WTC11 (cell line): ENCODE results near the gene SURF2. TPM values are rescaled to one million over a fixed set of nuclear protein-coding genes. Genes with fewer than 3 reads are reported as not detected.
A peak's percentile ranks its signal among the peaks of the same experiment; 100 is the strongest.
"Not testable (repeated sequence)": the region's sequence is repeated elsewhere in the genome, so short reads cannot be mapped to it uniquely, and the experiment has no call there.

Experiments
- ATAC-seq: fragments of 200-7000 bp; cut with Tn5 transposase; 2 replicates; pipeline ENCODE4 v1.10.0; 2021; ENCODE audit warnings: mild to moderate bottlenecking, moderate library complexity
- CTCF ChIA-PET: fragments of 300-600 bp; sonication (Branson Sonifier 250); formaldehyde crosslinking; loops from one replicate; lab custom pipeline; 2021; ENCODE audit warnings: antibody characterized with exemption; lab: Charles Lee
- POLR2A ChIA-PET: fragments of 350-600 bp; sonication (Branson Sonifier 250); formaldehyde crosslinking; loops from one replicate; lab custom pipeline; 2021; ENCODE audit warnings: antibody characterized with exemption; lab: Charles Lee
- DNase-seq: peaks from one replicate; pipeline ENCODE4 v3.0.0; 2021; ENCODE audit warnings: low spot score
- H3K27ac Mint-ChIP-seq: 2 replicates; pipeline ENCODE4 v1.8.0; 2021; ENCODE audit warnings: mixed read lengths
- H3K27me3 Mint-ChIP-seq: 2 replicates; pipeline ENCODE4 v1.8.0; 2021; ENCODE audit warnings: low read depth, mild to moderate bottlenecking, moderate library complexity, mixed read lengths
- H3K36me3 Mint-ChIP-seq: 2 replicates; pipeline ENCODE4 v1.8.0; 2021; ENCODE audit warnings: mixed read lengths
- H3K4me1 Mint-ChIP-seq: 2 replicates; pipeline ENCODE4 v1.8.0; 2022; ENCODE audit warnings: mixed read lengths
- H3K4me3 Mint-ChIP-seq: 2 replicates; pipeline ENCODE4 v1.8.0; 2021; ENCODE audit warnings: mild to moderate bottlenecking, moderate library complexity, mixed read lengths
- H3K9me3 Mint-ChIP-seq: 2 replicates; pipeline ENCODE4 v1.8.0; 2021; ENCODE audit warnings: mixed read lengths
- CREM ChIP-seq: sonication (generic); formaldehyde crosslinking; IDR thresholded peaks from 2 replicates; pipeline ENCODE4 v1.8.1; 2022; ENCODE audit warnings: mild to moderate bottlenecking, missing genetic modification reagents, moderate library complexity
- E2F1 ChIP-seq: sonication (generic); formaldehyde crosslinking; IDR thresholded peaks from 2 replicates; pipeline ENCODE4 v1.8.0; 2022; ENCODE audit warnings: mild to moderate bottlenecking, missing genetic modification reagents
- E2F4 ChIP-seq: sonication (generic); formaldehyde crosslinking; IDR thresholded peaks from 2 replicates; pipeline ENCODE4 v1.8.1; 2022; ENCODE audit warnings: low read depth, mild to moderate bottlenecking, moderate library complexity, missing genetic modification reagents, borderline replicate concordance
- ELF4 ChIP-seq: sonication (generic); formaldehyde crosslinking; IDR thresholded peaks from 2 replicates; pipeline ENCODE4 v1.8.1; 2022; ENCODE audit warnings: low read depth, mild to moderate bottlenecking, moderate library complexity, missing genetic modification reagents
- ESRRA ChIP-seq: sonication (generic); formaldehyde crosslinking; IDR thresholded peaks from 2 replicates; pipeline ENCODE4 v1.8.1; 2022; ENCODE audit warnings: mild to moderate bottlenecking, missing genetic modification reagents, borderline replicate concordance
- FOXJ3 ChIP-seq: sonication (generic); formaldehyde crosslinking; IDR thresholded peaks from 2 replicates; pipeline ENCODE4 v1.9.0; 2021; ENCODE audit warnings: missing genetic modification reagents, mild to moderate bottlenecking, borderline replicate concordance
- NR3C1 ChIP-seq: sonication (generic); formaldehyde crosslinking; conservative IDR thresholded peaks from 2 replicates; pipeline ENCODE4 v1.8.1; 2023; ENCODE audit warnings: low read depth, mild to moderate bottlenecking, missing genetic modification reagents
- PRRX2 ChIP-seq: fragments of 250-450 bp; sonication (Bioruptor Pico); IDR thresholded peaks from 2 replicates; pipeline ENCODE4 v1.8.0; 2021; ENCODE audit warnings: mild to moderate bottlenecking
- RELA ChIP-seq: sonication (generic); formaldehyde crosslinking; IDR thresholded peaks from 2 replicates; pipeline ENCODE4 v1.8.1; 2022; ENCODE audit warnings: missing genetic modification reagents, mild to moderate bottlenecking, borderline replicate concordance
- RORB ChIP-seq: fragments of 250-450 bp; sonication (Bioruptor Pico); IDR thresholded peaks from 2 replicates; pipeline ENCODE4 v1.9.0; 2021; ENCODE audit warnings: mild to moderate bottlenecking
- SOX15 ChIP-seq: fragments of 250-450 bp; sonication (Bioruptor Pico); IDR thresholded peaks from 2 replicates; pipeline ENCODE4 v1.9.0; 2021; ENCODE audit warnings: mild to moderate bottlenecking
- TCF7 ChIP-seq: sonication (generic); formaldehyde crosslinking; IDR thresholded peaks from 2 replicates; pipeline ENCODE4 v1.8.0; 2022; ENCODE audit warnings: mild to moderate bottlenecking, low read depth, missing genetic modification reagents, moderate library complexity
- USF2 ChIP-seq: sonication (generic); formaldehyde crosslinking; IDR thresholded peaks from 2 replicates; pipeline ENCODE4 v1.8.1; 2023; ENCODE audit warnings: mild to moderate bottlenecking, missing genetic modification reagents, moderate library complexity
- ZBTB21 ChIP-seq: sonication (generic); formaldehyde crosslinking; IDR thresholded peaks from 2 replicates; pipeline ENCODE4 v1.8.1; 2023; ENCODE audit warnings: mild to moderate bottlenecking, missing genetic modification reagents, borderline replicate concordance
- ZNF121 ChIP-seq: sonication (generic); formaldehyde crosslinking; IDR thresholded peaks from 2 replicates; pipeline ENCODE4 v1.8.0; 2023; ENCODE audit warnings: missing genetic modification reagents
- ZNF416 ChIP-seq: fragments of 250-450 bp; sonication (Bioruptor Pico); IDR thresholded peaks from 2 replicates; pipeline ENCODE4 v1.9.0; 2021; ENCODE audit warnings: mild to moderate bottlenecking, inconsistent platforms
- ZNF671 ChIP-seq: fragments of 250-450 bp; sonication (Bioruptor Pico); IDR thresholded peaks from 2 replicates; pipeline ENCODE4 v1.8.0; 2021; ENCODE audit warnings: mild to moderate bottlenecking
- total RNA-seq: library from RNA; stranded (reverse); gene quantifications from 3 replicates; pipeline ENCODE4 v1.2.3, GENCODE V29; 2021
- TF ChIP-seq, protein P1 (sequence below): sonication (generic); formaldehyde crosslinking; IDR thresholded peaks from 2 replicates; pipeline ENCODE4 v1.8.0; 2023; ENCODE audit warnings: missing genetic modification reagents, mild to moderate bottlenecking, borderline replicate concordance
- TF ChIP-seq, protein P2 (sequence below): fragments of 250-450 bp; sonication (Bioruptor Pico); IDR thresholded peaks from 2 replicates; pipeline ENCODE4 v1.9.0; 2021; ENCODE audit warnings: mild to moderate bottlenecking
- TF ChIP-seq, protein P3 (sequence below): sonication (generic); formaldehyde crosslinking; IDR thresholded peaks from 2 replicates; pipeline ENCODE4 v1.8.0; 2022; ENCODE audit warnings: mild to moderate bottlenecking, missing genetic modification reagents
- TF ChIP-seq, protein P4 (sequence below): sonication (generic); formaldehyde crosslinking; IDR thresholded peaks from 2 replicates; pipeline ENCODE4 v1.8.1; 2022; ENCODE audit warnings: mild to moderate bottlenecking, moderate library complexity, missing genetic modification reagents

SURF2 gene
- total RNA-seq, 1 experiment from 2014 or later = 33.3 TPM

DNA sequence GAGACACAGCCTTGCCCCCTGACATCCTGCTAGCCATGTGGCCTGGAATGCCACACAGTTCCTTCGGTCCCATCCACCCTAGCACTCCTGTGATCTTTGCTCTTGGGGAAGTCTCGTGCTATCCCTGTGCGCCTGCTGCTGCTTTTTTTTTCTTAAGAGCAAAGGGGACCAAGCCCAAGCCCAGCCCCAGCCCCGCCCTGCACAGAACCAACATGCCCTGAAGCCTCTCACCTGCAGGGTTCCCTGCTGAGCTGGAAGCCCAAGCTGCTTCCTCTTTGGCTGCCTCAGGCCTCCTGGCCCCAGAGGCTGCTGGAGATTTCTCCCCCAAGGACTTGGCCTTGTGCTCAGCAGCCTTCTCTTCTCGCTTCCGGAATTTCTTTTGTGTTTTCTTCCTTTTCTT, 22.2 kb upstream of the SURF2 start (continued):
- TF ChIP-seq, protein P1, sequence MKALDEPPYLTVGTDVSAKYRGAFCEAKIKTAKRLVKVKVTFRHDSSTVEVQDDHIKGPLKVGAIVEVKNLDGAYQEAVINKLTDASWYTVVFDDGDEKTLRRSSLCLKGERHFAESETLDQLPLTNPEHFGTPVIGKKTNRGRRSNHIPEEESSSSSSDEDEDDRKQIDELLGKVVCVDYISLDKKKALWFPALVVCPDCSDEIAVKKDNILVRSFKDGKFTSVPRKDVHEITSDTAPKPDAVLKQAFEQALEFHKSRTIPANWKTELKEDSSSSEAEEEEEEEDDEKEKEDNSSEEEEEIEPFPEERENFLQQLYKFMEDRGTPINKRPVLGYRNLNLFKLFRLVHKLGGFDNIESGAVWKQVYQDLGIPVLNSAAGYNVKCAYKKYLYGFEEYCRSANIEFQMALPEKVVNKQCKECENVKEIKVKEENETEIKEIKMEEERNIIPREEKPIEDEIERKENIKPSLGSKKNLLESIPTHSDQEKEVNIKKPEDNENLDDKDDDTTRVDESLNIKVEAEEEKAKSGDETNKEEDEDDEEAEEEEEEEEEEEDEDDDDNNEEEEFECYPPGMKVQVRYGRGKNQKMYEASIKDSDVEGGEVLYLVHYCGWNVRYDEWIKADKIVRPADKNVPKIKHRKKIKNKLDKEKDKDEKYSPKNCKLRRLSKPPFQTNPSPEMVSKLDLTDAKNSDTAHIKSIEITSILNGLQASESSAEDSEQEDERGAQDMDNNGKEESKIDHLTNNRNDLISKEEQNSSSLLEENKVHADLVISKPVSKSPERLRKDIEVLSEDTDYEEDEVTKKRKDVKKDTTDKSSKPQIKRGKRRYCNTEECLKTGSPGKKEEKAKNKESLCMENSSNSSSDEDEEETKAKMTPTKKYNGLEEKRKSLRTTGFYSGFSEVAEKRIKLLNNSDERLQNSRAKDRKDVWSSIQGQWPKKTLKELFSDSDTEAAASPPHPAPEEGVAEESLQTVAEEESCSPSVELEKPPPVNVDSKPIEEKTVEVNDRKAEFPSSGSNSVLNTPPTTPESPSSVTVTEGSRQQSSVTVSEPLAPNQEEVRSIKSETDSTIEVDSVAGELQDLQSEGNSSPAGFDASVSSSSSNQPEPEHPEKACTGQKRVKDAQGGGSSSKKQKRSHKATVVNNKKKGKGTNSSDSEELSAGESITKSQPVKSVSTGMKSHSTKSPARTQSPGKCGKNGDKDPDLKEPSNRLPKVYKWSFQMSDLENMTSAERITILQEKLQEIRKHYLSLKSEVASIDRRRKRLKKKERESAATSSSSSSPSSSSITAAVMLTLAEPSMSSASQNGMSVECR = no peak
- no peak for TF ChIP-seq ZBTB21 (CRISPR knock-in tag)
- TF ChIP-seq, protein P2, sequence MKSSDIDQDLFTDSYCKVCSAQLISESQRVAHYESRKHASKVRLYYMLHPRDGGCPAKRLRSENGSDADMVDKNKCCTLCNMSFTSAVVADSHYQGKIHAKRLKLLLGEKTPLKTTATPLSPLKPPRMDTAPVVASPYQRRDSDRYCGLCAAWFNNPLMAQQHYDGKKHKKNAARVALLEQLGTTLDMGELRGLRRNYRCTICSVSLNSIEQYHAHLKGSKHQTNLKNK (CRISPR knock-in tag) = no peak
- no peak for TF ChIP-seq ZNF671
- no peak for TF ChIP-seq PRRX2
- no peak for TF ChIP-seq ESRRA (CRISPR knock-in tag)
- no peak for TF ChIP-seq TCF7 (CRISPR knock-in tag)
- no peak for TF ChIP-seq E2F1 (CRISPR knock-in tag)
- TF ChIP-seq, protein P3, sequence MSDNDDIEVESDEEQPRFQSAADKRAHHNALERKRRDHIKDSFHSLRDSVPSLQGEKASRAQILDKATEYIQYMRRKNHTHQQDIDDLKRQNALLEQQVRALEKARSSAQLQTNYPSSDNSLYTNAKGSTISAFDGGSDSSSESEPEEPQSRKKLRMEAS (CRISPR knock-in tag) = no peak
- no peak for TF ChIP-seq ZNF416 (CRISPR knock-in tag)
- TF ChIP-seq, protein P4, sequence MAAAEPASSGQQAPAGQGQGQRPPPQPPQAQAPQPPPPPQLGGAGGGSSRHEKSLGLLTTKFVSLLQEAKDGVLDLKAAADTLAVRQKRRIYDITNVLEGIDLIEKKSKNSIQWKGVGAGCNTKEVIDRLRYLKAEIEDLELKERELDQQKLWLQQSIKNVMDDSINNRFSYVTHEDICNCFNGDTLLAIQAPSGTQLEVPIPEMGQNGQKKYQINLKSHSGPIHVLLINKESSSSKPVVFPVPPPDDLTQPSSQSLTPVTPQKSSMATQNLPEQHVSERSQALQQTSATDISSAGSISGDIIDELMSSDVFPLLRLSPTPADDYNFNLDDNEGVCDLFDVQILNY = no peak

DNA sequence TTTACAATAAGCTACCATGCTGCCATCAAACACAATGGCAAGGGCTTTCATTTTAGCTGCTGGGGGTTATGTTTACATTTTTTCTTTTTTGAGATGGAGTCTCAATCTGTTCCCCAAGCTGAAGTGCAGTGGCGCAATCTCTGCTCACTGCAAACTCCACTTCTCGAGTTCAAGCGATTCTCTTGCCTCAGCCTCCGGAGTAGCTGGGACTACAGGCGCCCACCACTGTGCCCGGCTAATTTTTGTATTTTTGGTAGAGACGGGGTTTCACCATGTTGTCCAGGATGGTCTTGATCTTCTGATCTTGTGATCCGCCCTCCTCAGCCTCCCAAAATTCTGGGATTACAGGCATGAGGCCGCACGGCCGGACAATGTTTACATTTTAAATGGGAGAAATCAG, 21.5 kb upstream of the SURF2 start:
- H3K27ac Mint-ChIP-seq = peak overlapping the region; percentile 90

DNA sequence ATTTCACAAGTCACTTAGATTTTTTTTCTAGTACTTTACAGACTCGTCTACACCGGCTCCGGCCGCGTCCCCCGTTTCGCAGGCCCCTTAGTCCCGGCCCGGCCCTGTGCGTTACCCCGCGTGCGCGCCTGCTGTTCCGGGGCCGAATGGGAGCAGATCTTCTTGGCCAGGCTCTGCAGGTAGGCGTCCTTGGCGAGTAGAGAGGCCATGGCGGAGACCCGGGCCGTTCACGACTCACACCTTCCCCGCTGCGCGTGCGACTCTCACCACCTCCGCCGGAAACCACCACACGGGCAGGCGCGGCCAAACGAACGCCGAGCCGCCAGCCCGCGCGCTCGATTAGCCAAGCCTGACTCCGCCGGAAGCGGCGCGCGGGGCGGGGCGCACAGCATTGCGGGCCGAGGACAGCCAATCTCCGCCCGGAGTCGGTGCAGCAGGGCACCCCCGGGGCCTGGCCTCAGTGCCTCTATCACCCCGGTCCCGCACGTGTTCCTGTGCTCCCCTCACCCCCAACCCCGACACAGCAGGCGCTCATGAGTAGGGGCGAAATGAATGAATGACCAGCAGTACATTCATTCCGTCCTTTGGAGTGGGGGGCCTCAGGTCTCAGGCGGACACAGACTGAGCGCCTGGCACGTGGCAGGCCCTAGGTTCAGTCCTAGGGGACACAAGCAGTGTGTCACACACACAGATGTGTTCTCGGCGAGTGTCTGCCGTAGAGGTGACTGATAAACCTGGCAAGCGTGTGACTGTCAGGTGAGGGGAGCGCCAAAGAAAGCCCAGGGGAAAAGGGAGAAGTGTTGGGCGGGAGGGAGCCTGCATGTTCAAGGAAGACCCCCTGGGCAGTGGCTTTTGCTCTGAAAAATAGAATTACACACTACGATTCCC, 20.2 kb upstream of the SURF2 start, which contains the start of gene SURF6:
Gene SURF6, minus strand, starts transcription at position 265 of the 888 bp plus-strand sequence. Its CDS starts 56 bp downstream, at position 209.
- Mint-ChIP-seq H3K27me3 (no peaks in the 10 kb centered on the region), H3K9me3 (no peaks in the 10 kb centered on the region), H3K27ac (peak within 1 kb of the TSS; percentile 96), H3K36me3 (peaks cover 60% of the 10 kb centered on the region), H3K4me3 (peak within 1 kb of the TSS; percentile 94), H3K4me1 (peaks cover 24% of the 10 kb centered on the region)
- ChIA-PET POLR2A (no interaction called here), CTCF (interaction anchor here (0.6 to 3.7 kb wide), 2 partner anchors 149 to 158 kb away, joined by 3 to 33 read pairs; no protein-coding TSS in a partner anchor)
- DNase-seq (peak; percentile 92), ATAC-seq (peak; percentile 84)
- TF ChIP-seq NR3C1 (CRISPR knock-in tag) (peak; percentile 83; the same call in 1 of the 2 replicates), CREM (CRISPR knock-in tag) (peak; percentile 70), FOXJ3 (CRISPR knock-in tag) (no peak), ZNF121 (CRISPR knock-in tag) (no peak), RELA (CRISPR knock-in tag) (peak; percentile 71; the same call in 1 of the 2 replicates), ELF4 (CRISPR knock-in tag) (0 out of 2 replicates have a peak, but pooled peaks have one; percentile 31), RORB (no peak), USF2 (CRISPR knock-in tag) (peak; percentile 68), SOX15 (CRISPR knock-in tag) (no peak), E2F4 (CRISPR knock-in tag) (0 out of 2 replicates have a peak, but pooled peaks have one; percentile 34)
- TF ChIP-seq, protein P4 = 0 out of 2 replicates have a peak, but pooled peaks have one; percentile 57

More for the DNA sequence above, 21.5 kb upstream of the SURF2 start:
- Mint-ChIP-seq H3K4me3 (peak overlapping the region; percentile 94), H3K4me1 (peaks cover 24% of the 10 kb centered on the region), H3K36me3 (peaks cover 55% of the 10 kb centered on the region)
- ChIA-PET CTCF (interaction anchor here (1.0 to 3.7 kb wide), 4 partner anchors 32 to 286 kb away, joined by 3 to 33 read pairs (median 4); no protein-coding TSS in a partner anchor), POLR2A (interaction anchor here (0.7 kb wide), 2 partner anchors 13 to 175 kb away, joined by 3 to 5 read pairs; partner anchors contain the start of genes MED22 and RPL7A)
- not testable (repeated sequence) for DNase-seq, ATAC-seq, H3K9me3 Mint-ChIP-seq, H3K27me3 Mint-ChIP-seq
